Ishikawa (cell line): ENCODE results near the gene PLCB4.

Source experiments
- CEBPB ChIP-seq: IDR thresholded peaks from 2 replicates; pipeline ENCODE4 v1.6.1; 2012
- EGR1 ChIP-seq: IDR thresholded peaks from 2 replicates; pipeline ENCODE4 v1.6.1; 2012
- EP300 ChIP-seq: IDR thresholded peaks from 2 replicates; pipeline ENCODE4 v1.6.1; 2012; ENCODE audit warnings: borderline replicate concordance
- NFIC ChIP-seq: IDR thresholded peaks from 2 replicates; pipeline ENCODE4 v1.6.1; 2012
- RAD21 ChIP-seq: IDR thresholded peaks from 2 replicates; pipeline ENCODE4 v1.6.1; 2012; ENCODE audit warnings: low read depth
- TCF12 ChIP-seq: IDR thresholded peaks from 2 replicates; pipeline ENCODE4 v1.6.1; 2012; ENCODE audit warnings: low read depth
- YY1 ChIP-seq: IDR thresholded peaks from 2 replicates; pipeline ENCODE4 v1.6.1; 2012; ENCODE audit warnings: low read depth
- ZBTB7A ChIP-seq: IDR thresholded peaks from 2 replicates; pipeline ENCODE4 v1.6.1; 2012; ENCODE audit warnings: low read depth
- TF ChIP-seq, protein P1 (sequence below): IDR thresholded peaks from 2 replicates; pipeline ENCODE4 v1.6.1; 2012

DNA sequence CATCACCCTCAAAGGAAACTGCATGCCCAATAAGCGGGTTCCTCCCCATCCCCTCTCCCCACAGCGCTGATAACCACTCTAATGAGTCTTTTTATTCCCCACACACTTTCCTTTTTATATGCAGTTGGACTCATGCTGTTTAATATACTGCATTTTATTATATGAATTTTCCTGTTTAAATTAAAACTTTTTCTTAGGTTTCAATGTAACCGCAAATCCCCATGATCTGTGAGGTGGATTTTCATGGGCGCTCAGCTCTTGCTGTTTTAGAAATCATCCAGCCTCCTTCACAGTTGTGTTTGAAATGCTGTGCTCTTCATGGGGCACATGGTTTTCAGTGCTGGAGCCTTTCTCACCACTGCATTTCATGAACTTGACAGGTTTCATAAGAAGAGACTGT lies 280.4 kb downstream of the PLCB4 start:
- TF ChIP-seq YY1 (no peak), EP300 (no peak), NFIC (no peak), EGR1 (no peak), RAD21 (no peak), ZBTB7A (no peak), CEBPB (no peak), TCF12 (no peak)
- TF ChIP-seq, protein P1, sequence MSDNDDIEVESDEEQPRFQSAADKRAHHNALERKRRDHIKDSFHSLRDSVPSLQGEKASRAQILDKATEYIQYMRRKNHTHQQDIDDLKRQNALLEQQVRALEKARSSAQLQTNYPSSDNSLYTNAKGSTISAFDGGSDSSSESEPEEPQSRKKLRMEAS = no peak
